Muscle layer of duodenum (tissue), 2 donors: ENCODE measurements around the gene STUM.

Source experiments
- H3K27ac ChIP-seq: one replicate; pipeline ENCODE4 v1.7.0; 2013; ENCODE audit warnings: mild to moderate bottlenecking, low read length
- H3K27me3 ChIP-seq: one replicate; pipeline ENCODE4 v1.7.0; 2013; ENCODE audit warnings: low read depth, mild to moderate bottlenecking, control low read depth, low read length
- H3K36me3 ChIP-seq, 2 donors: one replicate each; pipeline ENCODE4 v1.7.0; 2013; ENCODE audit warnings: low read length in 2 of 2, control low read depth in 1 of 2, mild to moderate bottlenecking in 1 of 2; ENCODE audit not compliant: insufficient read depth in 2 of 2, control insufficient read depth in 1 of 2
- H3K4me1 ChIP-seq, 2 donors: one replicate each; pipeline ENCODE4 v1.7.0; 2013; ENCODE audit warnings: low read length in 2 of 2, mild to moderate bottlenecking in 2 of 2, control low read depth in 1 of 2, moderate library complexity in 1 of 2; ENCODE audit not compliant: insufficient read depth in 2 of 2, control insufficient read depth in 1 of 2
- H3K4me3 ChIP-seq, 2 donors: one replicate each; pipeline ENCODE4 v1.7.0; 2013; ENCODE audit warnings: low read length in 2 of 2, low read depth in 1 of 2, mild to moderate bottlenecking in 1 of 2
- H3K9me3 ChIP-seq, 2 donors: one replicate each; pipeline ENCODE4 v1.7.0; 2013; ENCODE audit warnings: low read length in 2 of 2, control low read depth in 1 of 2, mild to moderate bottlenecking in 1 of 2; ENCODE audit not compliant: control insufficient read depth in 1 of 2
- donor health status: healthy.

Gene STUM

DNA sequence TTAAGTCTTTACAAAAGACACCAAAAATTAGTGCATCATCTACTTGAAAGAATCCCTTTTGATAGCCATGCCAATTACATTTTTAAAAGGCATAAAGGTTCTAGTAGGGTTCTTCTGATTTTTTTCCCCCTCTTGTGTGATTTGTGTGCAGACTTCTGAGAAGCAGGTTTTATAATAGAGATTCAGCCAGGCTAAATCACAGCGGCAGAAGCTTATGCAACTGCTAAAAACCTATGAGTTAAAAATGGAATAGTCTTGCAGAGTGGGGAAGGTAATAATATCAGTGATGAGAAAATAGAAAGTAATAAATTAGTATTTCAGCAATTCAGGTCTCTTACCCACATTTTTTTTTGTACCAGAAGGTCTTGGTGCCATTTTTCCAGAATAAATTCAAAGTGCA, 17.7 kb downstream of the STUM start:
- H3K4me3 ChIP-seq: no peak overlapping the region
- no peaks in the 10 kb centered on the region for H3K9me3 ChIP-seq
- H3K27me3 ChIP-seq: no peaks in the 10 kb centered on the region
- peaks cover 0 to 30% of the 10 kb centered on the region in 2 donors for H3K4me1 ChIP-seq
- peak overlapping the region; percentile 48 for H3K27ac ChIP-seq
- no peaks in the 10 kb centered on the region for H3K36me3 ChIP-seq

DNA sequence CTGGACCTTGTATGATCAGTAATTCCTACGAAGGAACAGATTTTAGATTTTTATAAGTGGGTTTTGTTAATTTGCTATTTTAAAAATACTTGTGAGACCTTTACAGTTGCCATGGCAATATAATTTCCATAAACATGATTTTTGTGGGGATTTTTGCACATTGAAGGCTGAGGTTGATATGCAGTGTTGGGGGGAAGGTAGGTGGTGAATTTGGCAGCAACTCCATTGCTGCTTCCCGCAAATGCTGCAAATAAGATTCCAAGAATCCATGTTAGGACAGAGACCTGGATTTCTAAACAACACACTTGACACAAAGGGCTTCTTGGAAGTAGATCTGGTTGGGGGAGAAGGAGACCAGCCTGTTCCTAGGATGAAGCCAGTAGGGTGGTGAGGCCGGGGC, 18.2 kb downstream of the STUM start:
- H3K36me3 ChIP-seq: no peaks in the 10 kb centered on the region
- H3K4me1 ChIP-seq: peaks cover 0 to 30% of the 10 kb centered on the region in 2 donors
- H3K27me3 ChIP-seq: no peaks in the 10 kb centered on the region
- peak overlapping the region; percentile 78 for H3K27ac ChIP-seq
- no peak overlapping the region for H3K4me3 ChIP-seq
- no peaks in the 10 kb centered on the region for H3K9me3 ChIP-seq

DNA sequence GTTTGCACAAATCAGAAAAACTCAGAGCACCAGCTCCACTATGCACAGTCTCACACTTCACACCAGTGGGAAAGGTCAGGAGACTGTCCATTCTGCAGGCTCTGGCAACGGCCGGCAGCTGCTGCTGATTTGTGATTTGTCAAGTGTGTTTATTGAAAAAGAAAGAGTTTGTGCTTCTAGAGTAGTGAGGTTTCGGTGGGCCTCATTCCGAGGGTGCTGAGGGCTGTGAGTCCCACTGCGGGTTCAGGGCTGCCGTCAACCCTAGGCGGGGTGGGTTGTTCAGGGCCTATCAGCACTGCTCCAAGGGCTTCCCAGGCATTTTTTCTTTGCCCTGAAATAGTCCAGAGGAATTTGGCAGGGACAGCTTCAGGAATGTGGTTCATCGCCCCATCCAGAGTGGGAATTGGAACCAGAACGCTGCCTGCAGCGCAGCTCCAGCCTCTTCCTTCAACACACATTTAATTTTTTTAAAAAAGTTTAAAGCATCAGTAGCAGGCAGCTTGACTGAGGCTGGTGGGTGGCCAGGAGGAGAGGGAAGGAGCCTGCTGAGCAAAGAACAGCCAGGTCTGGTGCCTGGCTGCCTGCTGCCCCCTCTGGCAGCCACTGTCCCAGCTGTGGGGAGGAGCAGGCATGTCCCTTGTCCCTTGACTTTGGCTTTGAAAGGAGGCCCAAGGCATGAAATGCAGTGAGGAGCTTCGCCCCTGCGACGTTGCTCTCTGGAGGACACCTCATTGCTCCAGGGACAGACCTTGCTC, 19.7 kb downstream of the STUM start:
- H3K27ac ChIP-seq: peak overlapping the region; percentile 78
- no peaks in the 10 kb centered on the region for H3K9me3 ChIP-seq
- H3K4me1 ChIP-seq: peaks cover 0 to 30% of the 10 kb centered on the region in 2 donors
- H3K27me3 ChIP-seq: no peaks in the 10 kb centered on the region
- H3K36me3 ChIP-seq: no peaks in the 10 kb centered on the region
- H3K4me3 ChIP-seq: peak overlapping the region in 1 of 2 donors; percentile 31

DNA sequence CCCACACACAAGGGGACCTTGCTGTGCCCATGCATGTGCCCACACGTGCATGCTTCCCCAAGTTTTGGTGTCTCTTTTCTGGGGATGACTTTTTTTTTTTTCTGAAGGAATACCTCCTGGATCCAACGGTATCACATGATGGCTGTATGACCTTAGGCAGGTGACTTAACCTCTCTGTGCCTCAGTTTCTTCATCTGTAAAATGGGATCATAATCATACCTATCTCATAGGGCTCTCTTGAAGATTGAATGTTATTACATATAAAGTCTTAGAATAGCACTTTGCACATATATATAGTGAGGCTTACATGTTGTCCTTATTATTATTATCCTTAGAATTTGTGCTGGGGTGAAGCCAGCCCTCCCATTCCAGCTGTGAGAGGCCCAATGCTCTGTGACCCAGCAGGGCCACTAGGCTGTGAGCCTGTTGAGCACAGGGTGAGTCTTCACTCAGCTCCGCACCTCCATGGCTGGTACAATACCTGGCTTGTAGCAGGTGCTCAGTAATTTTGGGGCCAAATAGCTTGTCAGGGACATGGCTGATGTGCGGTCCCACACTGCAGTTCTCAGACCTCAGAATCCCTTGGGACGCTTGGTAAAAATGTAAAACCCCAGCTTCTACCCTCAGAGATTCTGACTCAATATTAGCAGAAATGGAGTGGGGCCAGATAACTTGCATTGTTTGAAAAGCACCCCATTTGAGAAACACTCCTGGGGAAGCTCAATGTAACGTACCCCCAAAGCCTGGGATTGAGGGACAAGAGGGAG, 20.6 kb downstream of the STUM start:
- no peaks in the 10 kb centered on the region for H3K27me3 ChIP-seq
- H3K4me1 ChIP-seq: peaks cover 0 to 30% of the 10 kb centered on the region in 2 donors
- H3K36me3 ChIP-seq: no peaks in the 10 kb centered on the region
- H3K27ac ChIP-seq: peak overlapping the region; percentile 78
- no peak overlapping the region for H3K4me3 ChIP-seq
- H3K9me3 ChIP-seq: no peaks in the 10 kb centered on the region

DNA sequence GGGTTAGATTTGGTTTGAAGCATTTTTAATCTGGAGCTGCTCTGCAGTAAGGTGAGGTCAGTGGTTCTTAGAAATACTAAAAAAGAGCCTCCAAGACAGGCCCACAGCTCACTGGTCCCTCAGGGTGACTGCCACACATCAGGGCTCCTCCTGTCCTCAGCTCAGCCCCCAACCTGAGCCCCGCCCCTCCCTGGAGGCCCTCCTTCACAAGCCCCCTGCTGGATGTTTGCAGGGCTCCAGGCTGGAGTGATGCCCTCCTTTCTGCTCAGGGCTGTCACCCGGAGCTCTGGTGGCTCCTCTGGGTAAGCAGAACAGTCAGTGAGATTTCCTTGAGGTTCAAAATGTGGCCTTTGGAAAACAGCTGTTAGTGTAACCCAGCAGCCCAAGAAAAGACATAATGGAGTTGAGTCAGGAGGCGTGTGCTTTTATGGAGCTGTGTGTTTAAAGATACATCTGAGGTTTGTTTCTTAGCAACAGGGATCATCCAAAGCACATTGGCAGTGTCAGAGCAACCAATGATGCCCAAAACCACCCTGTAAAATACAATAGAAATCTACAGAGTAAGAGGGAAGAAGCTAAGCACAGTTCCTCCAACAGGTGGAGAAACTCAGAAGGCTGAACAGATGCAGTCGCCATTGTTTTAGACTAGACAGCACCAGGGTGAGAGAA, 21.4 kb downstream of the STUM start:
- Histone ChIP-seq H3K4me3 (no peak overlapping the region), H3K27me3 (no peaks in the 10 kb centered on the region), H3K36me3 (no peaks in the 10 kb centered on the region), H3K4me1 (peaks cover 0 to 34% of the 10 kb centered on the region in 2 donors), H3K27ac (peak overlapping the region; percentile 78), H3K9me3 (no peaks in the 10 kb centered on the region)

DNA sequence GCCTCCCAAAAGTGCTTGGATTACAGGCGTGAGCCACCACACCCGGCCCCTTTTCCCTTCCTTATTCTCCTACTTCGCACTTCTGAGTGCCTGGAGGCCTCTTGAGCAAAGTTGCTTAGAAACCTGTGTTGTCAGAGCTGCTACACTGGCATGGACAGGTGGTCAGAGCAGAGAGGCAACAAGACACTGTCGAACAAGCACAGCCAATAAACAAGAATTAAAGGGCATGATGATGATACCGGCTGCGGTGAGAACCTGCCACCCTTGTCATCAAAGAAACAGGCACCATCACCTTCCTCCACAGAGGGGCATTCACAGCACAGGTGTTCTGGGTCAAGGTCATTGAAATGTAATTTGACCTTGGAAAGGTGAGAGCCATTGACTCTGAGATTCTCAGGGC, 23.3 kb downstream of the STUM start:
- H3K4me1 ChIP-seq: peaks cover 0 to 40% of the 10 kb centered on the region in 2 donors

DNA sequence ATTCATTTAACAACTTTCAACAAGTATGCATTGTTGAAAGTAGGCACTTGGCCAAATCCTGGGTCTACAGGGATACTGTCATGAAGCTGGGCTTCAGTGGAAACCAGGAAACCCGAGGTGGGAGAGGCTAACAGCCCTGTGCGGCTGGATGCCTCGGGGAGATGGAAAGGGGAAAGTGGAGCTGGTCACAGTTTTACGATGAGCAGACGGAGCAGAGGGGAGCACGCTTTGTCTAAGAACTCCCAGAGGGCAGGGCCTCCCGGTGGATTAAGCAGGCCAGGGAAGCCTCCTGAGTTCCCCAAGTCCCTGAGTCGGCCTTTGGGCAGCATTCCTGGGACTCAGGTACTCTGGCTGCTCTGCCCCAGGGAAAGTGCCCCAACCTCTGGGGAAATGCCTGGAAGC, 23.8 kb downstream of the STUM start:
- H3K27ac ChIP-seq: no peak overlapping the region
- H3K27me3 ChIP-seq: no peaks in the 10 kb centered on the region
- H3K9me3 ChIP-seq: no peaks in the 10 kb centered on the region
- no peak overlapping the region for H3K4me3 ChIP-seq
- no peaks in the 10 kb centered on the region for H3K36me3 ChIP-seq
- peaks cover 0 to 40% of the 10 kb centered on the region in 2 donors for H3K4me1 ChIP-seq

More for the DNA sequence above, 23.3 kb downstream of the STUM start:
- no peaks in the 10 kb centered on the region for H3K27me3 ChIP-seq
- H3K36me3 ChIP-seq: no peaks in the 10 kb centered on the region
- H3K27ac ChIP-seq: no peak overlapping the region
- no peak overlapping the region for H3K4me3 ChIP-seq
- H3K9me3 ChIP-seq: no peaks in the 10 kb centered on the region

DNA sequence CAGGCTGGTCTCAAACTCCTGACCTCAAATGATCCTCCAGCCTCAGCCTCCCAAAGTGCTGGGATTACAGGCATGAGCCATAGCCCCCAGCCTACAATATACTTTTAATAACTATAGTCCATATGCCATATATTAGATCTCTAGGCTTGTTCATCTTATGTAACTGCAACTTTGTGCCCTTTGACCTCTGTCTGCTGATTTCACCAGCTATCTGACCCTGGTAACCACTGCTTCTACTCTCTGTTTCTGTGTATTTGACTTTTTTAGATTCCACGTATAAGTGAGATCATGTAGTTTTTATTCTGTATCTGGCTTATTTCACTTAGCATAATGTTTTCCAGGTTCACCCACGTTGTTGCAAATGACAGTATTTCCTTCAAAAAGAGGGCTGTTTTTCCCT, 25.5 kb downstream of the STUM start:
- Histone ChIP-seq H3K4me1 (peaks cover 0 to 24% of the 10 kb centered on the region in 2 donors), H3K9me3 (no peaks in the 10 kb centered on the region), H3K36me3 (no peaks in the 10 kb centered on the region), H3K27ac (no peak overlapping the region), H3K27me3 (no peaks in the 10 kb centered on the region), H3K4me3 (no peak overlapping the region)

DNA sequence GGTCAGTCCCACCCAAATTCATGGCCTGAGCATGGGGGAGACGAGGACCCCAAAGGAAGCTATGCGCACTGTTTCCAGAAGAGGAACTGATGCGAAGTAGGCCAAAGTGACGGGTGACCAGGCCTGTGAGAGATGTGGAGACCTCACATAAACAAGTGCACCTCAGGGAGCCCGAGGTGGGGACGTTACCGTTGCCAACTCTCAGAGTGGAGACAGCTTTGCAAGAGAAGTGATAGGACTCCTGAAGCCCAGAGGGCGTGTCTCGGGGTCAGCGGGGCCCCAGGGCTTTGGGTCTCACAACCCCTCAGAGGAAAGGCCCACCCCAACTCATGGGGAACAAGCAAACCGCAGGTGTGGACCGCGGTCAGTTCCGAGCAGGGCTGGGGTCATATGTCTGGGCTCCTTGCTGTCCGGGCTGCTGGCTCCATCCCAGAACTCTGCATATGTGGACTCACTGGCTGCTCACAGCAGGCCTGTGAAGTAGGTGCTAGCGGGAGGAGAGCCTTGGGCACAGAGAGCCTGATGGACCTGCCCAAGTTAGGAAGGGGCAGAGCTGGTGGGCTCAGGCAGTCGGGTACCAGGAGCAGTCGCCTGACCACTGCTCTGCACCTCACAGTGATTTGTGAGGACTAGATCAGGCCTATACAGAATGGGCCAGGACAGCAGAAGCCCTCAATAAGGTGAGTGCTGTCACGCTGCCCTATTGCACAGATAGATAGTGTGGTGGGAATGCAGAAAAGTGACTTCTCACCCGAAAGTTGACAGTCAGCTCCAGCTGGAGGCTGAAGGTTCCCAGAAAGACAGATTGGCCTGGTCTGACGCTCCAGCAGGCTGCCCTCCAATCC, 26.2 kb downstream of the STUM start:
- Histone ChIP-seq H3K4me1 (peaks cover 0 to 16% of the 10 kb centered on the region in 2 donors), H3K9me3 (no peaks in the 10 kb centered on the region), H3K27me3 (no peaks in the 10 kb centered on the region), H3K36me3 (no peaks in the 10 kb centered on the region), H3K27ac (no peak overlapping the region), H3K4me3 (no peak overlapping the region)

DNA sequence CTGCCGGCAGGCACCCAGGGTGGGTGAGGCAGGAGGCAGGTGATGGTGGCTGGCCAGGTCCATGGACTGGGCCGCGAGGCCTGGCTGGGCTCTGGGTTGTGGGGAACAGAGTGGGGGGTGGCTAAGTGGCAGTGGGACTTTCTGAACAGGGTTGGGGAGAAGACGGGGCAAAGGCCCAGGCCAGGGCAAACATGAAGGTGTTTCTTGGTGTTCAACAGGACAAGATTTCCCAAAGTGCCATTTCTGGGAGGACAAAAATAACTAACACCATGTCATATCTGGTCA, 26.8 kb downstream of the STUM start:
- Histone ChIP-seq H3K36me3 (no peaks in the 10 kb centered on the region), H3K4me3 (no peak overlapping the region), H3K4me1 (peaks cover 0 to 12% of the 10 kb centered on the region in 2 donors), H3K27me3 (no peaks in the 10 kb centered on the region), H3K9me3 (no peaks in the 10 kb centered on the region), H3K27ac (no peak overlapping the region)
